ENCODE results near the gene ABCC2. TPM values are rescaled to one million over a fixed set of nuclear protein-coding genes. Genes with fewer than 3 reads are reported as not detected.

ABCC2 gene
- total and polyA plus RNA-seq, 2 donors (not counting 1 experiment from before 2014, with no cell fraction given), result 4.2 to 7.0 TPM

- no peak overlapping the region for H3K4me3 Mint-ChIP-seq
- intact Hi-C loops (cut with micrococcal nuclease), result no loop called here
- ChIA-PET CTCF (no interaction called here), POLR2A (no interaction called here)
- DNase-seq (no peak), ATAC-seq (ENCODE audit: low read depth) (no peak)
- H3K36me3 ChIP-seq (replicated peaks in 1 of 2; ENCODE audit: control extremely low read depth in 1 of 2, control insufficient read depth in 1 of 2, extremely low read depth in 1 of 2, insufficient read depth in 2 of 2, low read length in 1 of 2), result peaks cover 13 to 75% of the 10 kb centered on the region in 2 experiments
- 100% methylated on average over 1 of the region's 2 CpGs for WGBS (ENCODE audit: insufficient coverage)
- no peak overlapping the region for H3K9ac ChIP-seq (ENCODE audit: low read length)
- H3K27me3 Mint-ChIP-seq, result no peaks in the 10 kb centered on the region
- H3K27ac Mint-ChIP-seq, result no peak overlapping the region
- no peaks in the 10 kb centered on the region for H3K9me3 Mint-ChIP-seq (ENCODE audit: insufficient read depth)
- H3K4me1 Mint-ChIP-seq, result no peaks in the 10 kb centered on the region
- peaks cover 5% of the 10 kb centered on the region for H3K79me2 ChIP-seq (ENCODE audit: control insufficient read depth, insufficient read depth, low read length)
- H2AFZ ChIP-seq (ENCODE audit: insufficient read depth, low read depth, low read length, poor library complexity, severe bottlenecking), result no peak overlapping the region
- H3K4me3 ChIP-seq (ENCODE audit: control extremely low read depth in 1 of 5, extremely low read depth in 1 of 5, insufficient read depth in 1 of 5, low read depth in 2 of 5, low read length in 4 of 5), result no peak overlapping the region
- no peaks in the 10 kb centered on the region for H3K27me3 ChIP-seq (replicated peaks in 1 of 4; ENCODE audit: control extremely low read depth in 1 of 4, control insufficient read depth in 3 of 4, insufficient read depth in 4 of 4, low read length in 3 of 4)
- no peaks in the 10 kb centered on the region for H3K9me3 ChIP-seq (ENCODE audit: control extremely low read depth in 1 of 3, control insufficient read depth in 2 of 3, insufficient read depth in 1 of 3, low read length in 2 of 3)
- TF ChIP-seq CTCF (IDR thresholded peaks at IDR 0.05) (no peak), EZH2 (IDR thresholded peaks at IDR 0.05; ENCODE audit: borderline replicate concordance, insufficient read depth, low read depth, low read length, poor library complexity, severe bottlenecking) (no peak)
- no peak overlapping the region for H3K4me2 ChIP-seq (replicated peaks; ENCODE audit: low read depth, low read length, poor library complexity, severe bottlenecking)
- H3K27ac ChIP-seq (ENCODE audit: low read length in 2 of 2), result no peak overlapping the region
- H4K20me1 ChIP-seq (ENCODE audit: control insufficient read depth, insufficient read depth, low read length, poor library complexity, severe bottlenecking), result peaks cover 17% of the 10 kb centered on the region
- H3K4me1 ChIP-seq (ENCODE audit: control insufficient read depth in 2 of 2, insufficient read depth in 2 of 2, low read length in 2 of 2), result no peaks in the 10 kb centered on the region
These were observed 33.5 kb upstream of the ABCC2 start for GRCh38 chr10:99748823-99749451.

GRCh38 chr10:99750641-99751040, 31.8 kb upstream of the ABCC2 start:
- Histone ChIP-seq H4K20me1 (ENCODE audit: control insufficient read depth, insufficient read depth, low read length, poor library complexity, severe bottlenecking) (peaks cover 17% of the 10 kb centered on the region), H3K4me1 (ENCODE audit: control insufficient read depth in 2 of 2, insufficient read depth in 2 of 2, low read length in 2 of 2) (no peaks in the 10 kb centered on the region), H3K79me2 (ENCODE audit: control insufficient read depth, insufficient read depth, low read length) (peaks cover 5% of the 10 kb centered on the region), H3K36me3 (replicated peaks in 1 of 2; ENCODE audit: control extremely low read depth in 1 of 2, control insufficient read depth in 1 of 2, extremely low read depth in 1 of 2, insufficient read depth in 2 of 2, low read length in 1 of 2) (peaks cover 14 to 80% of the 10 kb centered on the region in 2 experiments), H3K9me3 (ENCODE audit: control extremely low read depth in 1 of 3, control insufficient read depth in 2 of 3, insufficient read depth in 1 of 3, low read length in 2 of 3) (no peaks in the 10 kb centered on the region), H3K27ac (ENCODE audit: low read length in 2 of 2) (no peak overlapping the region), H3K9ac (ENCODE audit: low read length) (no peak overlapping the region), H3K4me3 (ENCODE audit: control extremely low read depth in 1 of 5, extremely low read depth in 1 of 5, insufficient read depth in 1 of 5, low read depth in 2 of 5, low read length in 4 of 5) (no peak overlapping the region), H3K4me2 (replicated peaks; ENCODE audit: low read depth, low read length, poor library complexity, severe bottlenecking) (no peak overlapping the region), H3K27me3 (replicated peaks in 1 of 4; ENCODE audit: control extremely low read depth in 1 of 4, control insufficient read depth in 3 of 4, insufficient read depth in 4 of 4, low read length in 3 of 4) (no peaks in the 10 kb centered on the region), H2AFZ (ENCODE audit: insufficient read depth, low read depth, low read length, poor library complexity, severe bottlenecking) (no peak overlapping the region)
- Mint-ChIP-seq H3K9me3 (ENCODE audit: insufficient read depth) (no peaks in the 10 kb centered on the region), H3K4me3 (no peak overlapping the region), H3K27me3 (no peaks in the 10 kb centered on the region), H3K4me1 (no peaks in the 10 kb centered on the region), H3K27ac (no peak overlapping the region)
- DNase-seq (no peak), ATAC-seq (ENCODE audit: low read depth) (no peak)
- intact Hi-C loops (cut with micrococcal nuclease), result no loop called here
- no peak for TF ChIP-seq EZH2 (IDR thresholded peaks at IDR 0.05; ENCODE audit: borderline replicate concordance, insufficient read depth, low read depth, low read length, poor library complexity, severe bottlenecking)
- TF ChIP-seq CTCF (IDR thresholded peaks at IDR 0.05), result no peak
- CTCF ChIA-PET, result no interaction called here
- POLR2A ChIA-PET, result no interaction called here
